ENCODE results near the gene NAPG. TPM values are rescaled to one million over a fixed set of nuclear protein-coding genes. Genes with fewer than 3 reads are reported as not detected.
A peak's percentile ranks its signal among the peaks of the same experiment; 100 is the strongest.
"Not testable (repeated sequence)": the region's sequence is repeated elsewhere in the genome, so short reads cannot be mapped to it uniquely, and the experiment has no call there.

The NAPG gene
- total RNA-seq, 1 donor from 2014 or later = 39.3 TPM

- no peak for DNase-seq (ENCODE audit: low read depth)
Measured at GRCh38 chr18:10514082-10514481, 11.7 kb upstream of the NAPG start.

GRCh38 chr18:10514601-10515000 is 11.2 kb upstream of the NAPG start:
- no peak for DNase-seq (ENCODE audit: low read depth)

- DNase-seq (ENCODE audit: low read depth) = peak; percentile 44
Measured at GRCh38 chr18:10515456-10515855, 10.4 kb upstream of the NAPG start.

- no peak for DNase-seq (ENCODE audit: low read depth)
Measured at GRCh38 chr18:10516078-10516477, 9.7 kb upstream of the NAPG start.

DNA sequence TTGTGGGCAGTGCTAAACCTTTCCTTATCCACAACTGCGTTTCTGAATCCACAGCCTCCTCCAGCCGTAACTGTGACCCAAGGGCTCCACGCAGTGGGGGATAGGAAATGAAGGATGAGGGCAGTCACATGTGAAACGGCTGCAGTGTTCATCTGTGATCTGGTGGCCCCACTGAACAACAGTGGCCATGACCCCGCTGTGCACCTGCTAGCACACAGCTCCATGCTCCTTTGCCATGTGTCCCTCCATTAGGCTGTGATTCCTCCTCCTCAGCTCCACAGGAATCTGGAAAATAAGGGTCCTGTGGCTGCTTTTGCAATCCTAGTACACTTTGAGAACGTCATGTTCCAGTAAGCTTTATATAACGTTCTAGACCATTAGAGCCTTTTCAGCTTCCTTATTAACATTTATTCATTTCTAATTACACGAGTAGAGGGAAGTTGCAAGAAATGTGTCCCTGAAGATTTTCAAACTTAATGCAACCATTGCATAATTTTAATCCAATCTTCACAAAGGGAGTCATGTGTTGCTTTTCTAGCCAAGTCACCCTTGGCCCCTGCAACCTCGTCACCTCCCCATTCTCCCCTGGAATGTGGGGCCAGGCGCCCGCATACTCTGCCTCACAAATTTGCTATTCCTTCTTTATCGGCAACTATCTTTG is 7.1 kb upstream of the NAPG start:
- DNase-seq (ENCODE audit: low read depth) = peak; percentile 70

DNA sequence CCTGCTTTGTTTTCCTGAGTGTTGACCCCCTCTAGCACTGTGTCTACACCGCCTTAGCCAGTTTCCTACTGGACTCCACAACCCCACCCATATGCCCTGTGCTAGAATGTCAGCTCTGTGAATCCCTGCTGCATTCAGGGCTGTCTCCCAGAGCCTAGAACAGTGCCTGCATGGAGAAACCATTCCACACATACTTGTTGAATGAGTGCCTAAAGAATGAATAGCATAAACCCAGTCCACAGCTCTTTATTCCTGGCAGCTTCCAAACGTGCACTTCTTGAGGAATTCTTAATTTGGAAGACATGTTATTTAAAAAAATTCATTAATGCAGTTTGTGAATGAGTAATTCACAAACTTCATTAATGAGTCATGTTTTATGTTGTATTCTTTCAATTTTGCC is 6.5 kb upstream of the NAPG start:
- no peak for DNase-seq (ENCODE audit: low read depth)

GRCh38 chr18:10519999-10520935 is 5.6 kb upstream of the NAPG start:
- DNase-seq (ENCODE audit: low read depth) = peak; percentile 90

DNA sequence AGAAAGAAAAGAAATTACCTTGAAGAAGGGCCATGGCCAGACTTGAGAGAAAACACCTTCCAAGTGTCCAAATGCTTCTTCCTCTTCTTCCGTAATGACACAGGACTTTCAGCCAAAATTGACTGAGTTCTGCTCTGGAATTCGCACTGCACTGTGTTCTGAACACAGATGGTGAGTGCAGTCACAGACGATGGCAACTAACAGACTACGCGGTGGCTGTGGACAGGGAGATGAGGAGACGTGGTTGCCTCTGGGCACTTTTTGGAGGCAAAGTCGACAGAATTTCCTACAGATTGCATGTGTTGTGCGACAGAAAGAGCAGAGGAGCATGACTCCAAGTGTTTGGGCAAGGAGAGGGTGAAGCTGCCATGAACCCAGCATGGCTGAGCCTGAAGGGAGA is 4.3 kb upstream of the NAPG start:
- DNase-seq (ENCODE audit: low read depth) = no peak

DNA sequence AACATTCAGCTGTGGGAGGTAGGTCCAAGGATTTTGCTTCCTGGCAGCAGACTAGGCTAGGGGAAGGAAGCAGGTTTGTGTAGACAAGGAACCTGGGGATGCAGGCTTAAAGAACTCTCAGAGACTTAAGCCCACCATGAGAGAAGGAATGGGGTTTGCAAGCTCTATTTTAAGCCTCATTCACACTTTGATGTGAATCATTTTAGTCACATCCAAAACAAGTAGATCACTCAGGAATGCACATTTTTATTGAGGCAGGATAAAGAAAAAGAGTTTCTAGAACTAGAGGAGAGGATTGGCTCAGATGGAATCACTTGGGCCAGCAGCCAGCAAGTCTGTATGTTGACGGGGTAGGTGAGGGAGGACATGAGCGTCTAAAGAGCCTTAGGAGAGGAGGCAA is 3.3 kb upstream of the NAPG start:
- DNase-seq (ENCODE audit: low read depth) = no peak

- no peak for DNase-seq (ENCODE audit: low read depth)
Measured at GRCh38 chr18:10523544-10523943, 2.3 kb upstream of the NAPG start.

DNA sequence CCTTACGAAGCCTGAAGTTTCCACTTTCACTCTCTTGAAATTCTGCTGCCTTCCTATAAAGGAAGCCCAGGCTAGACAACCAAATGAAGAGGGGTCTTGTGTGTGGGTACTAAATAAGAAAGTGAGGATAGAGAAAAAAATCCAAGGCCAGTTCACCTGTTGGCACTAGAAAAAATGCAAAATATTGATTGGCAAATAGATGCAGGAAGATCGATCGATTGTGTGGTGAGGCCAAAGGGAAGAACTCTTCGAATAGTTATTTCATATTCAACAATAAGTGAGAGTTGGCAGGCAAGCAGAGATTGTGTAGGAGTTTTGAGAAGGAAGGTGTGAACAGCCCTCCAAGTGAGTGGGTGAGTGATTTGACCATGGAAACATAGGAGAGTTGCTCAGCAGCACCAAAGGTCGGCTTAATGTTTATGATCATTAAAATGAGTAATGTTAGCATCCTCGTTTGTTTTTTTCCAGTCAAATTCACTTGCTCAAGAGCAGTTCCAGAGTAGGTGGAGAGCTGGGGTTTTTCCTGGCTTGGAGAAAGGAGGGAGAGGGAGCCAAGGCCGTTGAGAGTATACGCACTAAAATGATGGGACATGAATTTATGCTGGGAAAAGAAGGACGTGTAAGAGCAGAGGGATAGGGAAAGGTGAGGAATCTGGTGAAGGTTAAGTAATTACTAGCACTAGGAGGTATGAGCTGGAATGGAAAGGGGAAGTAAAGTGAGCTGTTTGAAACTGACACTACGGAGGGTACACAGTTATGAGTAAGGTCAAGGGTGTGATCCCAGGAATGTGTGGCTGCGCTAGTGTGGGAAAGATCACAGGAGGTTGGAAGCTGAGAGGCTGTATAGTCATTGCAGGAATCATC is 1.1 kb upstream of the NAPG start:
- peak; percentile 79 for DNase-seq (ENCODE audit: low read depth)

GRCh38 chr18:10525371-10525691 is 496 bp upstream of the NAPG start:
- DNase-seq (ENCODE audit: low read depth) = no peak

GRCh38 chr18:10526561-10526949 is 728 bp downstream of the NAPG start:
- DNase-seq (ENCODE audit: low read depth) = no peak

- DNase-seq (ENCODE audit: low read depth) = no peak
Measured at GRCh38 chr18:10528439-10528838, 2.6 kb downstream of the NAPG start.

- no peak for DNase-seq (ENCODE audit: low read depth)
Measured at GRCh38 chr18:10530002-10530401, 4.2 kb downstream of the NAPG start.

DNA sequence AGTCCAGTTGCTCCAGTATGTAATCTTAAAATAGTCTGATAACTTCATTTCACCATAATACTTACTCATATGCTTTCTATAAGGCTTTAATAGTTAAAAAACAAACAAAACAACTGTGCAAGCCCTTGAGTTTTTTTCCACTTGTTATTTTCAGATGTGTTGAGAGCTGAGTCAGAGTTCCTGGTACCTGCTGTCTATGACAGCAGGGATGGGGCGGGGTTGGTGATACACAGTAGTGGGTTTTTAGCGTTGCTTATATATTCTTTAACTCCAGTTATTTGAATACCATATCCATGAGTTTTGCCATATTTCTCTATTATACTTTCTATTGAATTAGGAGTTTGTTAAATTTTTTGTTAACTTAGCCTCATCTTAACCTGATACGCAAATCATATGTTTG is 5.0 kb downstream of the NAPG start:
- no peak for DNase-seq (ENCODE audit: low read depth)

DNA sequence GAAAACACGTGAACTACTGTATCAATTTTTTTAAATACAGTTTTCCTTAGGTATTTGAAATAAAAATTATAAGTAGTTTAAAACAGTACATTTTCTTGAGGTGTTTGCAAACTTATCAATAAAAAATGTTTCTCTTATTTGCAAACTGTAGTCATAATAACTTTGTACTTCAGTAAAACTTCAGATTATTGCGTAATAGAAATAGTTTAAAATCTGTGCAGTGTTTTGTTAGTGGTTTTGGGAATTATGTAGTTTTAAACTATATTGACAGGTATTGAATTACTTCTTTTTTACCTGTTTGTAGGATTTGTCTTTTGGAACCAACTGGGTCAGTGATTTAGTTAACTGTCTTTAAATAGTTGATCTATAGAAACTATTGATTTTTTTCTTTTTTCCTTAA is 7.3 kb downstream of the NAPG start:
- DNase-seq (ENCODE audit: low read depth) = no peak

GRCh38 chr18:10536280-10536679 is 10.5 kb downstream of the NAPG start:
- no peak for DNase-seq (ENCODE audit: low read depth)

GRCh38 chr18:10537765-10538164 is 11.9 kb downstream of the NAPG start:
- no peak for DNase-seq (ENCODE audit: low read depth)

- not testable (repeated sequence) for DNase-seq (ENCODE audit: low read depth)
Measured at GRCh38 chr18:10539124-10539523, 13.3 kb downstream of the NAPG start.

DNA sequence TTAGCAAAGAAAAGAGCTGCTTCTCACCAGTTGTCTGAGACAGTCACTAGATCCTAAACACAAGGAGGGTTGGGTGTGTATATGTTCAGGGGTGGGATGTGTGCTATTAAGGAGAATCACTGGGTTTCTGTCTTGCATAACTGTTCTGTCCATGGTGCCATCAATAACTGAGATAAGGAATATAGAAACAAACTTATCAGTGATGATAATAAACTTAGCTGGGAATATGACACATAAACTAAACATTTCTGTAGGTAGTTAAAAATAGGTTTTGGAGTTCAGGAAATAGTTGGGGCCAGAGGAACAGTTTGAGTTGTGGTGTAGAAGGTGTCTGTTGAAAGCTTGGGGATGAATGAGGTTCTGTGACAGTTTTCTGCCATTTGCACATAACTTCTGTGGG is 17.4 kb downstream of the NAPG start:
- no peak for DNase-seq (ENCODE audit: low read depth)

Data from myocyte (in vitro differentiated cells).